HEK293 (cell line): ENCODE measurements around the gene CERS5.

Experiments
- CTCF ChIA-PET: fragments of 350-600 bp; formaldehyde crosslinking; extraction: SDS; loops from one replicate; lab custom pipeline; 2021; ENCODE audit warnings: antibody characterized with exemption; lab: Yijun Ruan, JAX
- POLR2A ChIA-PET: fragments of 300-600 bp; formaldehyde crosslinking; extraction: SDS; loops from one replicate; lab custom pipeline; 2020; ENCODE audit warnings: antibody characterized with exemption, inconsistent platforms; lab: Yijun Ruan, JAX
- H3K27ac ChIP-seq: fragments of 200-500 bp; sonication (Bioruptor generic); 2 replicates; pipeline ENCODE4 v1.5.1; 2014; ENCODE audit warnings: low read depth, low read length, control low read depth, inconsistent platforms; ENCODE audit errors: extremely low read depth
- H3K36me3 ChIP-seq, 2 experiments: fragments of 200-500 bp in 1 of 2; sonication (Bioruptor generic) in 1 of 2; 1 replicate in 1 of 2; 2 replicates in 1 of 2; pipeline ENCODE4 v1.5.1; 2014 to 2017; ENCODE audit warnings: inconsistent platforms in 2 of 2, low read length in 2 of 2; ENCODE audit not compliant: control insufficient read depth in 2 of 2, insufficient read depth in 1 of 2
- H3K4me1 ChIP-seq: fragments of 200-500 bp; sonication (Bioruptor generic); 2 replicates; pipeline ENCODE4 v1.5.1; 2014; ENCODE audit warnings: mild to moderate bottlenecking, low read length, inconsistent platforms; ENCODE audit not compliant: control insufficient read depth, insufficient read depth
- H3K4me3 ChIP-seq: 2 replicates; pipeline ENCODE4 v1.5.1; 2011; ENCODE audit warnings: low read depth, mild to moderate bottlenecking, control low read depth, low read length, moderate library complexity
- H3K9me3 ChIP-seq: fragments of 200-500 bp; sonication (Bioruptor generic); 2 replicates; pipeline ENCODE4 v1.5.1; 2014; ENCODE audit warnings: low read depth, low read length, inconsistent platforms; ENCODE audit not compliant: control insufficient read depth, insufficient read depth
- BCL6B ChIP-seq: fragments of 450-650 bp; formaldehyde crosslinking; IDR thresholded peaks from 2 replicates; pipeline ENCODE4 v1.5.1; 2017; ENCODE audit warnings: missing biosample characterization, missing genetic modification characterization
- HOXC10 ChIP-seq: sonication (generic); formaldehyde crosslinking; IDR thresholded peaks from 2 replicates; pipeline ENCODE4 v1.8.1; 2023; ENCODE audit warnings: mild to moderate bottlenecking, missing genetic modification reagents
- MZF1 ChIP-seq: fragments of 450-650 bp; formaldehyde crosslinking; IDR thresholded peaks from 2 replicates; pipeline ENCODE4 v1.5.1; 2017; ENCODE audit warnings: missing biosample characterization, missing genetic modification characterization, borderline replicate concordance
- SCRT1 ChIP-seq: fragments of 450-650 bp; formaldehyde crosslinking; IDR thresholded peaks from 2 replicates; pipeline ENCODE4 v1.5.1; 2016; ENCODE audit warnings: missing biosample characterization, missing genetic modification characterization, borderline replicate concordance
- SCRT2 ChIP-seq: fragments of 450-650 bp; formaldehyde crosslinking; IDR thresholded peaks from 2 replicates; pipeline ENCODE4 v1.5.1; 2016; ENCODE audit warnings: missing biosample characterization, missing genetic modification characterization
- SP7 ChIP-seq: fragments of 450-650 bp; formaldehyde crosslinking; IDR thresholded peaks from 2 replicates; pipeline ENCODE4 v1.5.1; 2016; ENCODE audit warnings: missing biosample characterization, missing genetic modification characterization
- ZBTB17 ChIP-seq: fragments of 450-650 bp; formaldehyde crosslinking; IDR thresholded peaks from 2 replicates; pipeline ENCODE4 v1.5.1; 2016; ENCODE audit warnings: missing biosample characterization, missing genetic modification characterization
- ZFHX2 ChIP-seq: fragments of 450-650 bp; formaldehyde crosslinking; conservative IDR thresholded peaks from 2 replicates; pipeline ENCODE4 v1.5.1; 2016; ENCODE audit warnings: missing biosample characterization, missing genetic modification characterization
- ZNF133 ChIP-seq: fragments of 450-650 bp; formaldehyde crosslinking; IDR thresholded peaks from 2 replicates; pipeline ENCODE4 v1.5.1; 2016; ENCODE audit warnings: missing biosample characterization, missing genetic modification characterization
- ZNF175 ChIP-seq: fragments of 450-650 bp; formaldehyde crosslinking; IDR thresholded peaks from 2 replicates; pipeline ENCODE4 v1.5.1; 2016; ENCODE audit warnings: missing biosample characterization, missing genetic modification characterization
- ZNF214 ChIP-seq: fragments of 450-650 bp; formaldehyde crosslinking; IDR thresholded peaks from 2 replicates; pipeline ENCODE4 v1.5.1; 2017; ENCODE audit warnings: missing biosample characterization, mild to moderate bottlenecking, missing genetic modification characterization, borderline replicate concordance
- ZNF394 ChIP-seq: fragments of 450-650 bp; formaldehyde crosslinking; IDR thresholded peaks from 2 replicates; pipeline ENCODE4 v1.5.1; 2016; ENCODE audit warnings: missing biosample characterization, missing genetic modification characterization, mild to moderate bottlenecking, moderate library complexity, borderline replicate concordance
- ZNF404 ChIP-seq: fragments of 450-650 bp; formaldehyde crosslinking; IDR thresholded peaks from 2 replicates; pipeline ENCODE4 v1.5.1; 2017; ENCODE audit warnings: missing biosample characterization, missing genetic modification characterization
- ZNF423 ChIP-seq: fragments of 450-650 bp; formaldehyde crosslinking; IDR thresholded peaks from 2 replicates; pipeline ENCODE4 v1.5.1; 2016; ENCODE audit warnings: missing biosample characterization, missing genetic modification characterization
- ZNF473 ChIP-seq: fragments of 450-650 bp; formaldehyde crosslinking; IDR thresholded peaks from 2 replicates; pipeline ENCODE4 v1.5.1; 2017; ENCODE audit warnings: missing biosample characterization, missing genetic modification characterization
- ZNF555 ChIP-seq: fragments of 450-650 bp; formaldehyde crosslinking; conservative IDR thresholded peaks from 2 replicates; pipeline ENCODE4 v1.5.1; 2017; ENCODE audit warnings: missing biosample characterization, mild to moderate bottlenecking, missing genetic modification characterization, inconsistent platforms
- ZNF558 ChIP-seq: fragments of 450-650 bp; formaldehyde crosslinking; IDR thresholded peaks from 2 replicates; pipeline ENCODE4 v1.5.1; 2016; ENCODE audit warnings: missing biosample characterization, missing genetic modification characterization
- ZNF560 ChIP-seq: fragments of 450-650 bp; formaldehyde crosslinking; IDR thresholded peaks from 2 replicates; pipeline ENCODE4 v1.5.1; 2017; ENCODE audit warnings: missing biosample characterization, missing genetic modification characterization, borderline replicate concordance
- ZNF596 ChIP-seq: fragments of 450-650 bp; IDR thresholded peaks from 2 replicates; pipeline ENCODE4 v1.5.0; 2018; ENCODE audit warnings: missing biosample characterization, mild to moderate bottlenecking, missing genetic modification characterization, moderate library complexity
- ZNF623 ChIP-seq: fragments of 450-650 bp; formaldehyde crosslinking; IDR thresholded peaks from 2 replicates; pipeline ENCODE4 v1.5.1; 2016; ENCODE audit warnings: missing biosample characterization, missing genetic modification characterization
- ZNF792 ChIP-seq: fragments of 450-650 bp; formaldehyde crosslinking; IDR thresholded peaks from 2 replicates; pipeline ENCODE4 v1.5.1; 2016; ENCODE audit warnings: missing biosample characterization, missing genetic modification characterization
- ZNF830 ChIP-seq: fragments of 450-650 bp; IDR thresholded peaks from 2 replicates; pipeline ENCODE4 v1.5.0; 2018; ENCODE audit warnings: missing biosample characterization, missing genetic modification characterization, low read depth, mild to moderate bottlenecking, moderate library complexity
- ZNF837 ChIP-seq: fragments of 450-650 bp; formaldehyde crosslinking; IDR thresholded peaks from 2 replicates; pipeline ENCODE4 v1.5.1; 2016; ENCODE audit warnings: missing biosample characterization, missing genetic modification characterization
- ZSCAN5A ChIP-seq: fragments of 450-650 bp; formaldehyde crosslinking; IDR thresholded peaks from 2 replicates; pipeline ENCODE4 v1.5.1; 2016; ENCODE audit warnings: missing biosample characterization, missing genetic modification characterization
- TF ChIP-seq, protein P1 (sequence below): fragments of 450-650 bp; formaldehyde crosslinking; IDR thresholded peaks from 2 replicates; pipeline ENCODE4 v1.5.1; 2016; ENCODE audit warnings: missing biosample characterization, missing genetic modification characterization, borderline replicate concordance
- TF ChIP-seq, protein P2 (sequence below): fragments of 450-650 bp; formaldehyde crosslinking; IDR thresholded peaks from 2 replicates; pipeline ENCODE4 v1.5.1; 2017; ENCODE audit warnings: missing biosample characterization, mild to moderate bottlenecking, missing genetic modification characterization, moderate library complexity

CERS5 gene

DNA sequence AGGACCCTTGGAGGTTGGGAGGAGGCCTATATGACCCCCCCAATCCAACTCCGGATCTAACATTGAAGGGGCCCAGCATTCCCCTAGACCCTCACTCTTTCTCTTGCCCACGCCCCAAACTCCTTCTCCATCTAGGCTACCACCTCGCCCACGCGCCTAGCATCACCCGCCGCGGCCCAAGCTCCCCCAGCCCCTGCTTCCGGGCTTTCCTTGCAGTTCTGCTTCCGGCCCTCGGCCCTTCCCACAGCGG is 445 bp downstream of the CERS5 start (continued):
- TF ChIP-seq BCL6B = no peak

DNA sequence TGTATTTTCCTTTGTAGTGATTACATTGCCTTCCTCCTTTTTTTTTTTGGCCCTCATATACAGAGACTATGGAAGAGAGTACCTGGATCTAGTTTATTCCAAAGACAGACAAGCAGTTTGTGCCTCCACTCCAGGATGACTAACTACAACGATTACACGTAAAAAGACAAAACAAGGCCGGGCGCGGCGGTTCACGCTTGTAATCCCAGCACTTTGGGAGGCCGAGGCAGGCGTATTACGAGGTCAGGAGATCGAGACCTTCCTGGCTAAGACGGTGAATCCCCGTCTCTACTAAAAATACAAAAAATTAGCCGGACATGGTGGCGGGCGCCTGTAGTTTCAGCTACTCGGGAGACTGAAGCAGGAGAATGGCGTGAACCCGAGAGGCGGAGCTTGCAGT is 2.2 kb downstream of the CERS5 start:
- CTCF ChIA-PET = interaction anchor here (1.1 to 4.6 kb wide), 2 partner anchors 33 to 54 kb away, joined by 5 to 32 read pairs; partner anchors contain the start of gene COX14
- no peak overlapping the region for H3K4me3 ChIP-seq
- TF ChIP-seq ZNF473 (tag by site-specific recombination) = no peak
- TF ChIP-seq ZNF555 = no peak
- TF ChIP-seq ZNF837 = no peak
- no peak for TF ChIP-seq ZBTB17
- TF ChIP-seq ZNF830 (tag by site-specific recombination) = no peak
- no peak for TF ChIP-seq ZNF404
- TF ChIP-seq, protein P1, sequence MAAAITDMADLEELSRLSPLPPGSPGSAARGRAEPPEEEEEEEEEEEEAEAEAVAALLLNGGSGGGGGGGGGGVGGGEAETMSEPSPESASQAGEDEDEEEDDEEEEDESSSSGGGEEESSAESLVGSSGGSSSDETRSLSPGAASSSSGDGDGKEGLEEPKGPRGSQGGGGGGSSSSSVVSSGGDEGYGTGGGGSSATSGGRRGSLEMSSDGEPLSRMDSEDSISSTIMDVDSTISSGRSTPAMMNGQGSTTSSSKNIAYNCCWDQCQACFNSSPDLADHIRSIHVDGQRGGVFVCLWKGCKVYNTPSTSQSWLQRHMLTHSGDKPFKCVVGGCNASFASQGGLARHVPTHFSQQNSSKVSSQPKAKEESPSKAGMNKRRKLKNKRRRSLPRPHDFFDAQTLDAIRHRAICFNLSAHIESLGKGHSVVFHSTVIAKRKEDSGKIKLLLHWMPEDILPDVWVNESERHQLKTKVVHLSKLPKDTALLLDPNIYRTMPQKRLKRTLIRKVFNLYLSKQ (tag by site-specific recombination) = no peak
- TF ChIP-seq ZNF558 = no peak
- TF ChIP-seq ZNF214 (tag by site-specific recombination) = no peak
- TF ChIP-seq SP7 (tag by site-specific recombination) = no peak
- H3K4me1 ChIP-seq = peaks cover 3% of the 10 kb centered on the region; the same call in 1 of the 2 replicates
- no peak overlapping the region for H3K27ac ChIP-seq
- POLR2A ChIA-PET = interaction anchor here (0.7 kb wide), 1 partner anchor 82 kb away, joined by 4 read pairs; no protein-coding TSS in a partner anchor
- H3K36me3 ChIP-seq = no peaks in the 10 kb centered on the region; a peak in 1 of 3 replicates
- H3K9me3 ChIP-seq = no peaks in the 10 kb centered on the region

DNA sequence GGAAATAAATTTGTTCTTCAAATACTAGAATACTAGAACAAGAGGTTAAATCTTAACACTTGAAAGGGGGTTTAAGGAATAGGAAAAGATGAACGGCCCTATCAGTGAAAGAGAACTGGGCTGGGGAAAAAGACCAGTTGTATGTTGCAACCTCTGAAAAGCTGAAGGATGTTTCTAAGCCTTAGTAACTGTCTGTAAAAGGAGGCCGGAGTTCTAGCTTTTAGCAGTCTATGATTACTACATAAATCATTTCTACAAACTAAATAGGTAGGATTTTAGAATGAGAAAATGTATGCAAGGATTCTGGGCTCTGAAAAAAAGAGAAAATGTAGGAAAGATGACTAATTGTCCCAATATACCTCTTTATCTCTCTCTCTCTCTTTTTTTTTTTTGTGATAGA is 4.9 kb downstream of the CERS5 start:
- no peak overlapping the region for H3K4me3 ChIP-seq
- CTCF ChIA-PET = interaction anchor here (0.7 to 0.8 kb wide), 2 partner anchors 123 to 395 kb away, joined by 3 to 5 read pairs; no protein-coding TSS in a partner anchor
- no peak overlapping the region for H3K27ac ChIP-seq
- H3K9me3 ChIP-seq = no peaks in the 10 kb centered on the region
- no peak for TF ChIP-seq HOXC10 (CRISPR knock-in tag)
- no peak for TF ChIP-seq ZNF596 (tag by site-specific recombination)
- TF ChIP-seq, protein P2, sequence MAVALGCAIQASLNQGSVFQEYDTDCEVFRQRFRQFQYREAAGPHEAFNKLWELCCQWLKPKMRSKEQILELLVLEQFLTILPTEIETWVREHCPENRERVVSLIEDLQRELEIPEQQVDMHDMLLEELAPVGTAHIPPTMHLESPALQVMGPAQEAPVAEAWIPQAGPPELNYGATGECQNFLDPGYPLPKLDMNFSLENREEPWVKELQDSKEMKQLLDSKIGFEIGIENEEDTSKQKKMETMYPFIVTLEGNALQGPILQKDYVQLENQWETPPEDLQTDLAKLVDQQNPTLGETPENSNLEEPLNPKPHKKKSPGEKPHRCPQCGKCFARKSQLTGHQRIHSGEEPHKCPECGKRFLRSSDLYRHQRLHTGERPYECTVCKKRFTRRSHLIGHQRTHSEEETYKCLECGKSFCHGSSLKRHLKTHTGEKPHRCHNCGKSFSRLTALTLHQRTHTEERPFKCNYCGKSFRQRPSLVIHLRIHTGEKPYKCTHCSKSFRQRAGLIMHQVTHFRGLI (tag by site-specific recombination) = no peak
- no peak for TF ChIP-seq ZNF792 (tag by site-specific recombination)
- no peaks in the 10 kb centered on the region; a peak in 1 of 3 replicates for H3K36me3 ChIP-seq
- POLR2A ChIA-PET = interaction anchor here (0.6 to 0.7 kb wide), 3 partner anchors 10 to 59 kb away, joined by 3 to 12 read pairs (median 3); no protein-coding TSS in a partner anchor
- peaks cover 3% of the 10 kb centered on the region; the same call in 1 of the 2 replicates for H3K4me1 ChIP-seq

GRCh38 chr12:50160643-50161042 is 6.5 kb downstream of the CERS5 start:
- H3K36me3 ChIP-seq = no peaks in the 10 kb centered on the region; a peak in 1 of 3 replicates
- peaks cover 3% of the 10 kb centered on the region; the same call in 1 of the 2 replicates for H3K4me1 ChIP-seq
- H3K4me3 ChIP-seq = no peak overlapping the region
- POLR2A ChIA-PET = no interaction called here
- no peak overlapping the region for H3K27ac ChIP-seq
- no peaks in the 10 kb centered on the region for H3K9me3 ChIP-seq
- CTCF ChIA-PET = interaction anchor here (0.6 to 1.6 kb wide), 6 partner anchors 10 to 90 kb away, joined by 3 to 4 read pairs (median 4); partner anchors contain the start of gene COX14
- no peak for TF ChIP-seq ZSCAN5A (tag by site-specific recombination)
- no peak for TF ChIP-seq ZNF837
- TF ChIP-seq MZF1 (tag by site-specific recombination) = no peak
- no peak for TF ChIP-seq ZNF560 (tag by site-specific recombination)
- TF ChIP-seq ZNF830 (tag by site-specific recombination) = no peak
- peak; percentile 79 for TF ChIP-seq SCRT2
- no peak for TF ChIP-seq ZFHX2
- TF ChIP-seq ZNF623 (tag by site-specific recombination) = no peak
- no peak for TF ChIP-seq ZNF175 (tag by site-specific recombination)
- no peak for TF ChIP-seq ZNF394
- TF ChIP-seq SCRT1 = peak; percentile 71; the same call in 1 of the 2 replicates
- no peak for TF ChIP-seq ZNF133 (tag by site-specific recombination)
- TF ChIP-seq ZNF423 = no peak
